Measurements from ENCODE around the gene POU2F1. TPM values are rescaled to one million over a fixed set of nuclear protein-coding genes. Genes with fewer than 3 reads are reported as not detected.

The POU2F1 gene
- total and polyA plus RNA-seq, 8 donors, result 1.4 to 7.3 (median 5.8) TPM

DNA sequence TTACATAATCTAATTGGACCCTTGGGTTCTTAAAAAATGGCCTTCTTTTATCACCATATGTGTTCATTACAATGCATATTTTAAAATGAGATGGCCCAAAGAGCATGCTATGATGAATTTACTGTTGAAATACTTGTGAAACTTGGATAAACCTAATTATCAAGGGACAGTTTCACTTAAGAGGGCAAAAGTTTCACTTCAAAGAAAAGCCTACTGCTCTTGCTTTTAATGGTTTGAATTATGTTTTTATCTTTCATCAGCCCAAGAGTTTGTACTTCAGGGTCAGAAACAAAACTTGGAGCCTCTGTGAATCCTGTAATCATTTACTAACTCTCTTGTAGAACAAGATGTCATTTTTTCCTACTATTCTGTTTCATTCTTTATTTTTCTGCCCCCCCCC is 32.3 kb downstream of the POU2F1 start:
- H3K4me1 ChIP-seq, result no peaks in the 10 kb centered on the region
- FAIRE-seq, result no peak
- ATAC-seq, result no peak
- no peak for DNase-seq
- H3K9me3 ChIP-seq, result no peaks in the 10 kb centered on the region
- H3K4me3 ChIP-seq, result no peak overlapping the region
- H3K27ac ChIP-seq, result no peak overlapping the region
- H3K36me3 ChIP-seq, result no peaks in the 10 kb centered on the region
- TF ChIP-seq, protein P1, sequence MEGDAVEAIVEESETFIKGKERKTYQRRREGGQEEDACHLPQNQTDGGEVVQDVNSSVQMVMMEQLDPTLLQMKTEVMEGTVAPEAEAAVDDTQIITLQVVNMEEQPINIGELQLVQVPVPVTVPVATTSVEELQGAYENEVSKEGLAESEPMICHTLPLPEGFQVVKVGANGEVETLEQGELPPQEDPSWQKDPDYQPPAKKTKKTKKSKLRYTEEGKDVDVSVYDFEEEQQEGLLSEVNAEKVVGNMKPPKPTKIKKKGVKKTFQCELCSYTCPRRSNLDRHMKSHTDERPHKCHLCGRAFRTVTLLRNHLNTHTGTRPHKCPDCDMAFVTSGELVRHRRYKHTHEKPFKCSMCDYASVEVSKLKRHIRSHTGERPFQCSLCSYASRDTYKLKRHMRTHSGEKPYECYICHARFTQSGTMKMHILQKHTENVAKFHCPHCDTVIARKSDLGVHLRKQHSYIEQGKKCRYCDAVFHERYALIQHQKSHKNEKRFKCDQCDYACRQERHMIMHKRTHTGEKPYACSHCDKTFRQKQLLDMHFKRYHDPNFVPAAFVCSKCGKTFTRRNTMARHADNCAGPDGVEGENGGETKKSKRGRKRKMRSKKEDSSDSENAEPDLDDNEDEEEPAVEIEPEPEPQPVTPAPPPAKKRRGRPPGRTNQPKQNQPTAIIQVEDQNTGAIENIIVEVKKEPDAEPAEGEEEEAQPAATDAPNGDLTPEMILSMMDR (IDR thresholded peaks at IDR 0.05), result no peak
- intact Hi-C loops (cut with DNase I), result no loop called here
- no peaks in the 10 kb centered on the region for H3K27me3 ChIP-seq

DNA sequence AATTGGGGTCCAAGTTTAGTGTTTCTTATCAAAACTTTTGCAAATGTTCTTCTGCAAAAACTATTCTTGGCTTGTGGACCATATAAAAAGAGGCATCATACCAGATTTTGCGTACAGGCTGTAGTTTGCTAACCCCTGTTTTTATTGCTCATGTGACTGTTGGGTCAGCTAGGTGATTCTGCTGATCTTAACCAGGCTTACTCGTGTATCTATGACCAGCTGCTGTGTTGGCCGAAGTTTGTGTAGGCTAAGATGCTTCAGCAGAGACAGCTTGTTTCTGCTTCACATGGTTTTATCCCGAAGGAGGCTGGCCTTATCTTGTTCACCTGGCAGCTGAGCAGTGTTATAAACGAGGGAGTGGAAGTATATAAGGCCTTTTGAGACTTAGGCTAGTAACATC is 38.2 kb downstream of the POU2F1 start:
- no peaks in the 10 kb centered on the region for H3K27me3 ChIP-seq
- no peak for FAIRE-seq
- no peaks in the 10 kb centered on the region for H3K36me3 ChIP-seq
- TF ChIP-seq, protein P1 (IDR thresholded peaks at IDR 0.05), result no peak
- DNase-seq, result no peak
- H3K9me3 ChIP-seq, result no peaks in the 10 kb centered on the region
- 47 to 51% methylated on average over 5 of the region's 5 CpGs for WGBS, 2 donors
- H3K27ac ChIP-seq, result no peak overlapping the region
- intact Hi-C loops (cut with DNase I), result no loop called here
- ATAC-seq, result no peak
- no peak overlapping the region for H3K4me3 ChIP-seq
- H3K4me1 ChIP-seq, result peaks cover 0 to 1% (median 0%) of the 10 kb centered on the region in 3 donors

DNA sequence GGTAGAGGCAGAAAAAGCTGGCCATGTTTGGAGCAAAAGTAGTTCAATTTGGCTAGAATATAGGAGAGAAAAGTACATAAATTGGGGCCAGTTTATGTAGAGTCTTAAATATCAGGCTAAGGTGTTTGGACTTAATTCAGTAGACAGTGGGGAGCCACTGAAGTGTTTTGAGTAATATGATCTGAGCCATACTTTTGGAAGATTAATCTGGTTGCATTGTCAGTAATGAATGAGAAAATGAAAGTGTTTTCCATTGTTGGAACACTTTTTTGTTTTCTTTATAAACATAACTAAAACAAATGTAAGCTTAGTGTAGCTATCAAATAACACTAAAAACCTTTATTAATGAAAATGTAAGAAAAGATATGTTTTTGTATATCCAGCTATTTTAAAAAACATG is 42.1 kb downstream of the POU2F1 start:
- TF ChIP-seq, protein P1 (IDR thresholded peaks at IDR 0.05), result no peak
- intact Hi-C loops (cut with DNase I), result no loop called here
- Histone ChIP-seq H3K9me3 (no peaks in the 10 kb centered on the region), H3K4me1 (peaks cover 0 to 8% (median 0%) of the 10 kb centered on the region in 3 donors), H3K36me3 (no peaks in the 10 kb centered on the region), H3K27ac (no peak overlapping the region), H3K4me3 (no peak overlapping the region), H3K27me3 (no peaks in the 10 kb centered on the region)
- DNase-seq (no peak), ATAC-seq (no peak), FAIRE-seq (no peak)

DNA sequence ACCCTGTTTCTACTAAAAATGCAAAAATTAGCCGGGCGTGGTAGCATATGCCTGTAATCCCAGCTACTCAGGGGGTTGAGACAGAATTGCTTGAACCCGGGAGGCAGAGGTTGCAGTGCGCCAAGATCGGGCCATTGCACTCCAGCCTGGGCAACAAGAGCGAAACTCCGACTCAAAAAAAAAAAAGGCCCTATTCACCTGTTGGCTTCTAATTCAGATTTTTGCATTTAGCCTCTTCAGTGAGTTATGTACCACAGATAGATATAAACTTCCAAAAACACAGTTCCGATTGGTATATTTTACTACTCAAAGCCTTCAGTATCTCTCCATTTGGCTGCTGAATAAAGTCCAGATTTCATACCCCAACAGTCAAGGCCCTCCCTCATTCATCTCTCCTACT is 42.7 kb downstream of the POU2F1 start:
- intact Hi-C loops (cut with DNase I), result no loop called here
- ATAC-seq, result no peak

DNA sequence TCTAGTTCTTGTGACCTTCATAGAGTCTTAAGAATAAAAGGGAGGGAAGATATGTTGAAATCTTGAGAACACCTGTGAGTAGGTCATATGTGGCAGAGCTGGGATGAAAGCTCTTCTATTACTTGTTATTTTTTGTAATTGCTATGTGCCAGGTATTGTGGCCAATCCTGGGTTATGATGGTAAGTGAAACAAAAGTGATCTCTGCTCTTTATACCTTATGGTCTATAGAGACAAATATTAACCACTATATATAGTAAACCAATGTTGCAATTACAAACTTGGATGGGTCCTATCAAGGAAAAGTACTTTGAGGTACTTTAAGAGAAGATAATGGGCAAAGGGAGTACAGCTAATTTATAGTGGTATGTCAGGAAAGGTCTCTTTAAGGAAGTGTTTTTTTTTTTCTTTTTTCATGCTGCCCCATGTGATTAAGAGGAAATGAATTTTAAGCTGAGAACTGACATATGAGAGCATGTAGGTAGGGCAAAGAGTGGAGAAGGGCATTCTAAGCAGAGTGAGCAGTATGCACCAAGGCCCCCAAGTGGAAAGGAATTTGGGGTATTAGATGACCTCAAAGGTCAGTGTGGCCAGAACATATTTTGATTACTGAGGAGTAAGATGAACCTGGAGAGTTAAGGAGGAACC is 43.3 kb downstream of the POU2F1 start:
- Histone ChIP-seq H3K36me3 (no peaks in the 10 kb centered on the region), H3K4me1 (peaks cover 0 to 8% (median 0%) of the 10 kb centered on the region in 3 donors), H3K27ac (no peak overlapping the region), H3K27me3 (no peaks in the 10 kb centered on the region), H3K9me3 (no peaks in the 10 kb centered on the region), H3K4me3 (no peak overlapping the region)
- intact Hi-C loops (cut with DNase I), result no loop called here
- no peak for DNase-seq
- TF ChIP-seq, protein P1 (IDR thresholded peaks at IDR 0.05), result no peak
- ATAC-seq, result peak in 2 of 4 donors; percentile 74 to 75
- FAIRE-seq, result no peak

More for the DNA sequence above, 42.7 kb downstream of the POU2F1 start:
- Histone ChIP-seq H3K27ac (no peak overlapping the region), H3K9me3 (no peaks in the 10 kb centered on the region), H3K36me3 (no peaks in the 10 kb centered on the region), H3K27me3 (no peaks in the 10 kb centered on the region), H3K4me3 (no peak overlapping the region), H3K4me1 (peaks cover 0 to 8% (median 0%) of the 10 kb centered on the region in 3 donors)
- DNase-seq (no peak), FAIRE-seq (no peak)
- 97 to 99% methylated on average over 8 of the region's 8 CpGs for WGBS, 2 donors
- TF ChIP-seq, protein P1 (IDR thresholded peaks at IDR 0.05), result no peak

All from pancreas (tissue), 10 donors.